Measurements from ENCODE around the gene R3HDML. TPM values are rescaled to one million over a fixed set of nuclear protein-coding genes. Genes with fewer than 3 reads are reported as not detected.
"Not testable (repeated sequence)": the region's sequence is repeated elsewhere in the genome, so short reads cannot be mapped to it uniquely, and the experiment has no call there.

The R3HDML gene
- total and polyA plus RNA-seq, 7 experiments from 2014 or later, result not detected

- peaks cover 0 to 12% (median 5%) of the 10 kb centered on the region in 5 donors for H3K27me3 Mint-ChIP-seq
These were observed 757 bp upstream of the R3HDML start for GRCh38 chr20:44336086-44336485.

GRCh38 chr20:44342248-44342647 is 5.4 kb downstream of the R3HDML start:
- Mint-ChIP-seq H3K36me3 (no peaks in the 10 kb centered on the region), H3K27ac (peak overlapping the region in 1 of 9 donors; percentile 22), H3K27me3 (peaks cover 0 to 2% (median 0%) of the 10 kb centered on the region in 5 donors), H3K4me1 (no peaks in the 10 kb centered on the region), H3K9me3 (no peaks in the 10 kb centered on the region), H3K4me3 (no peak overlapping the region)
- Histone ChIP-seq H3K4me1 (ENCODE audit: control insufficient read depth in 2 of 2, insufficient read depth in 2 of 2, low read length in 2 of 2) (no peaks in the 10 kb centered on the region), H3K9me3 (ENCODE audit: control insufficient read depth in 2 of 3, low read length in 3 of 3) (no peaks in the 10 kb centered on the region), H3K36me3 (ENCODE audit: control insufficient read depth in 2 of 3, insufficient read depth in 3 of 3, low read length in 3 of 3) (no peaks in the 10 kb centered on the region), H3K4me3 (ENCODE audit: low read length) (no peak overlapping the region), H3K27ac (ENCODE audit: low read depth, low read length) (no peak overlapping the region), H3K27me3 (ENCODE audit: control insufficient read depth in 2 of 2, insufficient read depth in 2 of 2, low read length in 2 of 2) (no peaks in the 10 kb centered on the region)
- no peak for ATAC-seq
- ChIA-PET CTCF (no interaction called here), POLR2A (no interaction called here)
- intact Hi-C loops (cut with micrococcal nuclease), result no loop called here
- no peak for DNase-seq

More at GRCh38 chr20:44336086-44336485, 757 bp upstream of the R3HDML start:
- CTCF ChIA-PET, result no interaction called here
- Mint-ChIP-seq H3K4me3 (no peak overlapping the region), H3K36me3 (no peaks in the 10 kb centered on the region), H3K27ac (peak overlapping the region in 1 of 9 donors; percentile 78), H3K4me1 (peaks cover 0 to 2% (median 0%) of the 10 kb centered on the region in 7 donors), H3K9me3 (no peaks in the 10 kb centered on the region)
- H3K27me3 ChIP-seq (ENCODE audit: control insufficient read depth in 2 of 2, insufficient read depth in 2 of 2, low read length in 2 of 2), result no peaks in the 10 kb centered on the region
- DNase-seq, result no peak
- H3K27ac ChIP-seq (ENCODE audit: low read depth, low read length), result no peak overlapping the region
- H3K4me1 ChIP-seq (ENCODE audit: control insufficient read depth in 2 of 2, insufficient read depth in 2 of 2, low read length in 2 of 2), result no peaks in the 10 kb centered on the region
- no peaks in the 10 kb centered on the region for H3K9me3 ChIP-seq (ENCODE audit: control insufficient read depth in 2 of 3, low read length in 3 of 3)
- intact Hi-C loops (cut with micrococcal nuclease), result no loop called here
- POLR2A ChIA-PET, result no interaction called here
- no peaks in the 10 kb centered on the region for H3K36me3 ChIP-seq (ENCODE audit: control insufficient read depth in 2 of 3, insufficient read depth in 3 of 3, low read length in 3 of 3)
- ATAC-seq, result no peak
- H3K4me3 ChIP-seq (ENCODE audit: low read length), result no peak overlapping the region

GRCh38 chr20:44343162-44343675 is 6.4 kb downstream of the R3HDML start:
- no peak for DNase-seq
- Mint-ChIP-seq H3K4me1 (no peaks in the 10 kb centered on the region), H3K27ac (no peak overlapping the region), H3K4me3 (no peak overlapping the region), H3K27me3 (peaks cover 0 to 2% (median 0%) of the 10 kb centered on the region in 5 donors), H3K9me3 (no peaks in the 10 kb centered on the region), H3K36me3 (no peaks in the 10 kb centered on the region)
- H3K4me1 ChIP-seq (ENCODE audit: control insufficient read depth in 2 of 2, insufficient read depth in 2 of 2, low read length in 2 of 2), result no peaks in the 10 kb centered on the region
- ChIA-PET CTCF (no interaction called here), POLR2A (no interaction called here)
- no peak overlapping the region for H3K27ac ChIP-seq (ENCODE audit: low read depth, low read length)
- H3K4me3 ChIP-seq (ENCODE audit: low read length), result no peak overlapping the region
- no peaks in the 10 kb centered on the region for H3K27me3 ChIP-seq (ENCODE audit: control insufficient read depth in 2 of 2, insufficient read depth in 2 of 2, low read length in 2 of 2)
- no peaks in the 10 kb centered on the region for H3K36me3 ChIP-seq (ENCODE audit: control insufficient read depth in 2 of 3, insufficient read depth in 3 of 3, low read length in 3 of 3)
- intact Hi-C loops (cut with micrococcal nuclease), result no loop called here
- no peak for ATAC-seq
- no peaks in the 10 kb centered on the region for H3K9me3 ChIP-seq (ENCODE audit: control insufficient read depth in 2 of 3, low read length in 3 of 3)

- H3K4me3 Mint-ChIP-seq, result no peak overlapping the region
- no peaks in the 10 kb centered on the region for H3K4me1 ChIP-seq (ENCODE audit: control insufficient read depth in 2 of 2, insufficient read depth in 2 of 2, low read length in 2 of 2)
- no peaks in the 10 kb centered on the region for H3K4me1 Mint-ChIP-seq
- peak overlapping the region in 1 of 9 donors; percentile 46 for H3K27ac Mint-ChIP-seq
- no peak overlapping the region for H3K4me3 ChIP-seq (ENCODE audit: low read length)
- CTCF ChIA-PET, result interaction anchor here (0.6 kb wide), 1 partner anchor 127 kb away, joined by 3 read pairs; no protein-coding TSS in a partner anchor
- DNase-seq, result no peak
- H3K27me3 Mint-ChIP-seq, result peaks cover 0 to 2% (median 0%) of the 10 kb centered on the region in 5 donors
- H3K9me3 Mint-ChIP-seq, result no peaks in the 10 kb centered on the region
- no peak for ATAC-seq
- H3K36me3 ChIP-seq (ENCODE audit: control insufficient read depth in 2 of 3, insufficient read depth in 3 of 3, low read length in 3 of 3), result no peaks in the 10 kb centered on the region
- H3K36me3 Mint-ChIP-seq, result no peaks in the 10 kb centered on the region
- intact Hi-C loops (cut with micrococcal nuclease), result no loop called here
- POLR2A ChIA-PET, result no interaction called here
- H3K27ac ChIP-seq (ENCODE audit: low read depth, low read length), result no peak overlapping the region
- H3K27me3 ChIP-seq (ENCODE audit: control insufficient read depth in 2 of 2, insufficient read depth in 2 of 2, low read length in 2 of 2), result no peaks in the 10 kb centered on the region
- H3K9me3 ChIP-seq (ENCODE audit: control insufficient read depth in 2 of 3, low read length in 3 of 3), result no peaks in the 10 kb centered on the region
These were observed 7.9 kb downstream of the R3HDML start for GRCh38 chr20:44344723-44345122.

GRCh38 chr20:44345147-44345546 is 8.3 kb downstream of the R3HDML start:
- Mint-ChIP-seq H3K36me3 (no peaks in the 10 kb centered on the region), H3K4me1 (no peaks in the 10 kb centered on the region), H3K27ac (peak overlapping the region in 1 of 9 donors; percentile 46), H3K4me3 (no peak overlapping the region), H3K27me3 (peaks cover 0 to 2% (median 0%) of the 10 kb centered on the region in 5 donors), H3K9me3 (no peaks in the 10 kb centered on the region)
- DNase-seq (no peak), ATAC-seq (no peak)
- H3K27me3 ChIP-seq (ENCODE audit: control insufficient read depth in 2 of 2, insufficient read depth in 2 of 2, low read length in 2 of 2), result no peaks in the 10 kb centered on the region
- H3K4me1 ChIP-seq (ENCODE audit: control insufficient read depth in 2 of 2, insufficient read depth in 2 of 2, low read length in 2 of 2), result no peaks in the 10 kb centered on the region
- intact Hi-C loops (cut with micrococcal nuclease), result no loop called here
- no peaks in the 10 kb centered on the region for H3K9me3 ChIP-seq (ENCODE audit: control insufficient read depth in 2 of 3, low read length in 3 of 3)
- no peak overlapping the region for H3K4me3 ChIP-seq (ENCODE audit: low read length)
- H3K36me3 ChIP-seq (ENCODE audit: control insufficient read depth in 2 of 3, insufficient read depth in 3 of 3, low read length in 3 of 3), result no peaks in the 10 kb centered on the region
- ChIA-PET CTCF (no interaction called here), POLR2A (no interaction called here)
- H3K27ac ChIP-seq (ENCODE audit: low read depth, low read length), result no peak overlapping the region

GRCh38 chr20:44345941-44346340 is 9.1 kb downstream of the R3HDML start:
- H3K4me3 Mint-ChIP-seq; H3K36me3 Mint-ChIP-seq; H3K27ac Mint-ChIP-seq; H3K27me3 ChIP-seq (ENCODE audit: control insufficient read depth in 2 of 2, insufficient read depth in 2 of 2, low read length in 2 of 2); H3K36me3 ChIP-seq (ENCODE audit: control insufficient read depth in 2 of 3, insufficient read depth in 3 of 3, low read length in 3 of 3); POLR2A ChIA-PET; H3K9me3 ChIP-seq (ENCODE audit: control insufficient read depth in 2 of 3, low read length in 3 of 3); intact Hi-C loops (cut with micrococcal nuclease); H3K9me3 Mint-ChIP-seq; H3K27ac ChIP-seq (ENCODE audit: low read depth, low read length); H3K4me1 ChIP-seq (ENCODE audit: control insufficient read depth in 2 of 2, insufficient read depth in 2 of 2, low read length in 2 of 2); ATAC-seq; H3K27me3 Mint-ChIP-seq; H3K4me3 ChIP-seq (ENCODE audit: low read length); H3K4me1 Mint-ChIP-seq; DNase-seq: not testable (repeated sequence)
- CTCF ChIA-PET, result interaction anchor here (0.9 kb wide), 1 partner anchor 13 kb away, joined by 3 read pairs; no protein-coding TSS in a partner anchor

GRCh38 chr20:44348168-44348659 is 11.4 kb downstream of the R3HDML start:
- no peaks in the 10 kb centered on the region for H3K36me3 ChIP-seq (ENCODE audit: control insufficient read depth in 2 of 3, insufficient read depth in 3 of 3, low read length in 3 of 3)
- no peaks in the 10 kb centered on the region for H3K9me3 ChIP-seq (ENCODE audit: control insufficient read depth in 2 of 3, low read length in 3 of 3)
- POLR2A ChIA-PET, result no interaction called here
- ATAC-seq, result no peak
- Mint-ChIP-seq H3K36me3 (no peaks in the 10 kb centered on the region), H3K4me3 (no peak overlapping the region), H3K4me1 (peaks cover 0 to 10% (median 0%) of the 10 kb centered on the region in 7 donors), H3K27ac (peak overlapping the region in 1 of 9 donors; percentile 41), H3K9me3 (no peaks in the 10 kb centered on the region), H3K27me3 (peaks cover 0 to 4% (median 2%) of the 10 kb centered on the region in 5 donors)
- no peaks in the 10 kb centered on the region for H3K27me3 ChIP-seq (ENCODE audit: control insufficient read depth in 2 of 2, insufficient read depth in 2 of 2, low read length in 2 of 2)
- CTCF ChIA-PET, result no interaction called here
- no peak for DNase-seq
- H3K4me1 ChIP-seq (ENCODE audit: control insufficient read depth in 2 of 2, insufficient read depth in 2 of 2, low read length in 2 of 2), result no peaks in the 10 kb centered on the region
- no peak overlapping the region for H3K27ac ChIP-seq (ENCODE audit: low read depth, low read length)
- intact Hi-C loops (cut with micrococcal nuclease), result no loop called here
- H3K4me3 ChIP-seq (ENCODE audit: low read length), result no peak overlapping the region
